Measurements from ENCODE around the gene STIM2. TPM values are rescaled to one million over a fixed set of nuclear protein-coding genes. Genes with fewer than 3 reads are reported as not detected.
"Not testable (repeated sequence)": the region's sequence is repeated elsewhere in the genome, so short reads cannot be mapped to it uniquely, and the experiment has no call there.

STIM2 gene
- total RNA-seq, 4 donors from 2014 or later = 16.9 to 29.5 (median 22.4) TPM

- DNase-seq (ENCODE audit: low spot score) = no peak
- ATAC-seq (ENCODE audit: low FRiP score) = no peak
- TF ChIP-seq CTCF (IDR thresholded peaks at IDR 0.05) = no peak
Observed at GRCh38 chr4:26958925-26959653, 98.4 kb downstream of the STIM2 start.

- no peak for DNase-seq (ENCODE audit: low spot score)
- no peak for TF ChIP-seq CTCF (IDR thresholded peaks at IDR 0.05)
- no peak for ATAC-seq (ENCODE audit: low FRiP score)
Observed at GRCh38 chr4:26959654-26960047, 99.0 kb downstream of the STIM2 start.

- DNase-seq (ENCODE audit: low spot score) = no peak
Observed at GRCh38 chr4:26962720-26963119, 102.1 kb downstream of the STIM2 start.

GRCh38 chr4:26964512-26964911 lies 103.9 kb downstream of the STIM2 start:
- DNase-seq (ENCODE audit: low spot score) (no peak), ATAC-seq (ENCODE audit: low FRiP score) (peak; percentile 34)
- TF ChIP-seq CTCF (IDR thresholded peaks at IDR 0.05) = no peak

More at GRCh38 chr4:26962720-26963119, 102.1 kb downstream of the STIM2 start:
- TF ChIP-seq CTCF (IDR thresholded peaks at IDR 0.05) = no peak
- no peak for ATAC-seq (ENCODE audit: low FRiP score)

- DNase-seq (ENCODE audit: low spot score) (no peak), ATAC-seq (ENCODE audit: low FRiP score) (no peak)
- TF ChIP-seq CTCF (IDR thresholded peaks at IDR 0.05) = no peak
Observed at GRCh38 chr4:26964994-26965393, 104.4 kb downstream of the STIM2 start.

GRCh38 chr4:26975464-26976181 lies 115.0 kb downstream of the STIM2 start:
- ATAC-seq (ENCODE audit: low FRiP score); DNase-seq (ENCODE audit: low spot score): not testable (repeated sequence)

GRCh38 chr4:26978387-26979053 lies 117.9 kb downstream of the STIM2 start:
- TF ChIP-seq CTCF (IDR thresholded peaks at IDR 0.05) = no peak
- DNase-seq (ENCODE audit: low spot score) (no peak), ATAC-seq (ENCODE audit: low FRiP score) (no peak)
